PFSK-1 (cell line): ENCODE data around the gene CMIP.

Source experiments
- FOXP2 ChIP-seq: optimal IDR thresholded peaks from 2 replicates; pipeline ENCODE3; 2011; ENCODE audit warnings: borderline replicate concordance, control low read depth, inconsistent platforms; ENCODE audit not compliant: insufficient read depth; ENCODE audit errors: extremely low read length, extremely low read depth
- POLR2AphosphoS5 ChIP-seq: IDR thresholded peaks from 2 replicates; pipeline ENCODE4 v1.6.1; 2012; ENCODE audit warnings: low read depth, mild to moderate bottlenecking, control low read depth, low read length, moderate library complexity
- SIN3A ChIP-seq: IDR thresholded peaks from 2 replicates; pipeline ENCODE4 v1.6.1; 2012; ENCODE audit warnings: mild to moderate bottlenecking, low read length, moderate library complexity, borderline replicate concordance; ENCODE audit not compliant: insufficient read depth
- TAF1 ChIP-seq: IDR thresholded peaks from 2 replicates; pipeline ENCODE4 v1.6.1; 2012; ENCODE audit warnings: low read length, control low read depth, borderline replicate concordance; ENCODE audit not compliant: insufficient read depth
- TF ChIP-seq, protein P1 (sequence below), 2 experiments: IDR thresholded peaks; 2 replicates each; pipeline versions ENCODE4 v1.6.1 to v1.8.0; 2011 to 2012; ENCODE audit warnings: low read depth in 2 of 2, low read length in 2 of 2, control low read depth in 1 of 2, inconsistent platforms in 1 of 2, mild to moderate bottlenecking in 1 of 2, moderate library complexity in 1 of 2; ENCODE audit not compliant: insufficient read depth in 1 of 2

GRCh38 chr16:81640681-81641070 is 196.1 kb downstream of the CMIP start:
- no peak for TF ChIP-seq SIN3A
- TF ChIP-seq TAF1 = no peak
- no peak for TF ChIP-seq POLR2AphosphoS5
- TF ChIP-seq, protein P1, sequence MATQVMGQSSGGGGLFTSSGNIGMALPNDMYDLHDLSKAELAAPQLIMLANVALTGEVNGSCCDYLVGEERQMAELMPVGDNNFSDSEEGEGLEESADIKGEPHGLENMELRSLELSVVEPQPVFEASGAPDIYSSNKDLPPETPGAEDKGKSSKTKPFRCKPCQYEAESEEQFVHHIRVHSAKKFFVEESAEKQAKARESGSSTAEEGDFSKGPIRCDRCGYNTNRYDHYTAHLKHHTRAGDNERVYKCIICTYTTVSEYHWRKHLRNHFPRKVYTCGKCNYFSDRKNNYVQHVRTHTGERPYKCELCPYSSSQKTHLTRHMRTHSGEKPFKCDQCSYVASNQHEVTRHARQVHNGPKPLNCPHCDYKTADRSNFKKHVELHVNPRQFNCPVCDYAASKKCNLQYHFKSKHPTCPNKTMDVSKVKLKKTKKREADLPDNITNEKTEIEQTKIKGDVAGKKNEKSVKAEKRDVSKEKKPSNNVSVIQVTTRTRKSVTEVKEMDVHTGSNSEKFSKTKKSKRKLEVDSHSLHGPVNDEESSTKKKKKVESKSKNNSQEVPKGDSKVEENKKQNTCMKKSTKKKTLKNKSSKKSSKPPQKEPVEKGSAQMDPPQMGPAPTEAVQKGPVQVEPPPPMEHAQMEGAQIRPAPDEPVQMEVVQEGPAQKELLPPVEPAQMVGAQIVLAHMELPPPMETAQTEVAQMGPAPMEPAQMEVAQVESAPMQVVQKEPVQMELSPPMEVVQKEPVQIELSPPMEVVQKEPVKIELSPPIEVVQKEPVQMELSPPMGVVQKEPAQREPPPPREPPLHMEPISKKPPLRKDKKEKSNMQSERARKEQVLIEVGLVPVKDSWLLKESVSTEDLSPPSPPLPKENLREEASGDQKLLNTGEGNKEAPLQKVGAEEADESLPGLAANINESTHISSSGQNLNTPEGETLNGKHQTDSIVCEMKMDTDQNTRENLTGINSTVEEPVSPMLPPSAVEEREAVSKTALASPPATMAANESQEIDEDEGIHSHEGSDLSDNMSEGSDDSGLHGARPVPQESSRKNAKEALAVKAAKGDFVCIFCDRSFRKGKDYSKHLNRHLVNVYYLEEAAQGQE (IDR thresholded peaks at IDR 0.05; ENCODE audit: insufficient read depth in 1 of 2, low read depth in 2 of 2, low read length in 2 of 2) = no peak
- TF ChIP-seq FOXP2 = no peak
